Lower leg skin (tissue), 4 donors: ENCODE measurements around the gene MYO5A. TPM values are rescaled to one million over a fixed set of nuclear protein-coding genes. Genes with fewer than 3 reads are reported as not detected.

Source experiments
- DNase-seq, 2 donors: peaks; one replicate each; pipeline ENCODE4 v3.0.0-alpha.2; 2019; ENCODE audit warnings: low spot score in 2 of 2
- H3K4me3 ChIP-seq: fragments of 200-600 bp; sonication (generic); 2 replicates; pipeline ENCODE4 v1.5.1; 2017; ENCODE audit warnings: mild to moderate bottlenecking, low read depth; ENCODE audit not compliant: poor library complexity, severe bottlenecking
- POLR2A ChIP-seq, 2 donors: fragments of 450-650 bp; IDR thresholded peaks; one replicate each; pipeline ENCODE4 v1.6.1; 2016 to 2017; ENCODE audit warnings: antibody characterized with exemption in 2 of 2, mild to moderate bottlenecking in 1 of 2, moderate library complexity in 1 of 2
- WGBS, 2 donors: methylation state at CpG; one replicate each; pipeline ENCODE4 v1.1.5; 2018; 5-methylcytosine and 5-hydroxymethylcytosine counted together
- intact Hi-C: fragments of 100-400 bp; cut with DNase I; formaldehyde crosslinking; loops from one replicate; pipeline ENCODE4 v1.15.0; 2023; ENCODE audit warnings: low total_unique reads
- total RNA-seq, 4 donors: library from RNA; depleted of rRNA; stranded (reverse); fragments of >200 nt; gene quantifications; one replicate each; pipeline ENCODE4 v1.1.0, GENCODE V29; 2016
- TF ChIP-seq, protein P1 (sequence below), 3 donors: fragments of 450-650 bp; IDR thresholded peaks; one replicate each; pipeline ENCODE4 v1.5.1; 2016; ENCODE audit warnings: antibody characterized with exemption in 3 of 3, mild to moderate bottlenecking in 3 of 3, moderate library complexity in 2 of 3

MYO5A gene
- total RNA-seq, 4 donors from 2014 or later = 28.0 to 45.1 (median 37.8) TPM

DNA sequence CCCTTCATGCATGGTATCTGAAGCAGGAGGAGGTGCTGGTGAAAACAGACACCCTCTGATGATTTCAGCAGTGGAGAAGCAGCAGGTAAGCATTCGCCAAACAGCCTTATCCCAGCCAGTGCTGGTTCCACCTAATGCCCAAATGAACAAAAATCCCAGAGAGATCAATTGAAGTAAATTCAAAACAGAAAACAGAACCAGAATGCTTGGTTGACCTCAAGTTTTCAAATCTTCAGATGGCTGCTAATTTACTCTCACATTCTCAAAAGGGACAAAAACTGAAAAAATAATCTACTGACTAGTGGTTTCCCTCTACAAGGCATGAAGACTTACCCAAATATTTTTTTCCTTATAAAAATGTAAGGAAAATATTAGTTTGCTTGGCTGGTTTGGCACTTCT, 146.0 kb downstream of the MYO5A start:
- intact Hi-C loops = no loop called here
- TF ChIP-seq, protein P1, sequence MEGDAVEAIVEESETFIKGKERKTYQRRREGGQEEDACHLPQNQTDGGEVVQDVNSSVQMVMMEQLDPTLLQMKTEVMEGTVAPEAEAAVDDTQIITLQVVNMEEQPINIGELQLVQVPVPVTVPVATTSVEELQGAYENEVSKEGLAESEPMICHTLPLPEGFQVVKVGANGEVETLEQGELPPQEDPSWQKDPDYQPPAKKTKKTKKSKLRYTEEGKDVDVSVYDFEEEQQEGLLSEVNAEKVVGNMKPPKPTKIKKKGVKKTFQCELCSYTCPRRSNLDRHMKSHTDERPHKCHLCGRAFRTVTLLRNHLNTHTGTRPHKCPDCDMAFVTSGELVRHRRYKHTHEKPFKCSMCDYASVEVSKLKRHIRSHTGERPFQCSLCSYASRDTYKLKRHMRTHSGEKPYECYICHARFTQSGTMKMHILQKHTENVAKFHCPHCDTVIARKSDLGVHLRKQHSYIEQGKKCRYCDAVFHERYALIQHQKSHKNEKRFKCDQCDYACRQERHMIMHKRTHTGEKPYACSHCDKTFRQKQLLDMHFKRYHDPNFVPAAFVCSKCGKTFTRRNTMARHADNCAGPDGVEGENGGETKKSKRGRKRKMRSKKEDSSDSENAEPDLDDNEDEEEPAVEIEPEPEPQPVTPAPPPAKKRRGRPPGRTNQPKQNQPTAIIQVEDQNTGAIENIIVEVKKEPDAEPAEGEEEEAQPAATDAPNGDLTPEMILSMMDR (IDR thresholded peaks at IDR 0.05) = no peak
- no peak for TF ChIP-seq POLR2A (IDR thresholded peaks at IDR 0.05)
- 91 to 96% methylated on average over 1 of the region's 1 CpG for WGBS, 2 donors
- DNase-seq = no peak
- no peak overlapping the region for H3K4me3 ChIP-seq

DNA sequence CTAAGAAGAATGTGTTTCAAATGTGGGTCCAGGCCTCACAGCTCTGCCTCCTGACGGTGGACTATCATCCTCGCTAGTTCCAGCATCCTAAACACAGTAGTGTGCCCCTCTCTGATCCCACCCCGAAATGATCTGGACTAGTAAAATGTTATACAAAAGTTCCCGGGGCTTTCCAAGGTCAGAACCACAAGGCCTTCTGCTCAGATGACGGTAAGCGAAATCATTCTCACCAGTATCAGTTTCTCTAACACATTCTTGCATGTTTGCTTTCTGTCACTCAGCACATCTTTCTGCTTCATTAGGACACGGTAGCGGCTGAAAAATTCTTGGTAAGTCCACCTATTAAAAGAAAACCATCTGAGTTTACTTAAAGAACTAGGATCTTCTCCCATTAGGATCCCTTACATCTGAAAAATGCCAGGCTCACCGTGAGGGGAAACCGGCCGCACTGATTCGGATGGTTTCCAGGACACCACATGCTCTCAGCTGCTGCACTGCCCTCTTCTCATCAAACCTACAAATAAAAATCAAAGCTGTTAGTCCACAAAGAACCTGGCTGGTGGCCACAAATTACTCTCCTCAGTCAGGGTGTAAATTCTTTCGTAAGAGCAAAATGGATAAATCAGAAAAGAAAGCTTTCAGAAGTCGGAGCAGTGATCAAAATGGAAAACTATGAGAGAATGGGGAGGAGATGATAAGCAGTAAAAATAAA, 149.1 kb downstream of the MYO5A start:
- no peak for TF ChIP-seq POLR2A (IDR thresholded peaks at IDR 0.05)
- TF ChIP-seq, protein P1 (IDR thresholded peaks at IDR 0.05) = no peak
- DNase-seq = no peak
- intact Hi-C loops = no loop called here
- H3K4me3 ChIP-seq = no peak overlapping the region
- 92% methylated on average over 14 of the region's 14 CpGs for WGBS, 2 donors

- TF ChIP-seq, protein P1 (IDR thresholded peaks at IDR 0.05) = no peak
- no peak for TF ChIP-seq POLR2A (IDR thresholded peaks at IDR 0.05)
- no peak overlapping the region for H3K4me3 ChIP-seq
- intact Hi-C loops = no loop called here
- 80 to 96% methylated on average over 6 of the region's 6 CpGs for WGBS, 2 donors
- DNase-seq = no peak
Observed at GRCh38 chr15:52378746-52379394, 149.8 kb downstream of the MYO5A start.

GRCh38 chr15:52370010-52370409, 158.7 kb downstream of the MYO5A start:
- WGBS, 2 donors = 87 to 91% methylated on average over 9 of the region's 9 CpGs
- intact Hi-C loops = no loop called here
- TF ChIP-seq POLR2A (IDR thresholded peaks at IDR 0.05) = no peak
- TF ChIP-seq, protein P1 (IDR thresholded peaks at IDR 0.05) = no peak

GRCh38 chr15:52369455-52369854, 159.2 kb downstream of the MYO5A start:
- intact Hi-C loops = no loop called here
- no peak for TF ChIP-seq POLR2A (IDR thresholded peaks at IDR 0.05)
- TF ChIP-seq, protein P1 (IDR thresholded peaks at IDR 0.05) = no peak
- no peak for DNase-seq
- H3K4me3 ChIP-seq = no peak overlapping the region
- 90 to 95% methylated on average over 3 of the region's 3 CpGs for WGBS, 2 donors

More at GRCh38 chr15:52370010-52370409, 158.7 kb downstream of the MYO5A start:
- no peak overlapping the region for H3K4me3 ChIP-seq
- DNase-seq = no peak
